ENCODE data around the gene TMEM238.
A peak's percentile ranks its signal among the peaks of the same experiment; 100 is the strongest.

The TMEM238 gene

GRCh38 chr19:55384131-55384919 is at the start of gene TMEM238:
TMEM238 (minus strand) TSS chr19:55384292; CDS start chr19:55384259, 33 bp downstream.
- Histone ChIP-seq H4K20me1 (ENCODE audit: low read depth, low read length) (peaks cover 26% of the 10 kb centered on the region), H3F3A (ENCODE audit: insufficient read depth) (peaks cover 27% of the 10 kb centered on the region), H3K9me2 (replicated peaks; ENCODE audit: insufficient read depth, low read length) (no peaks in the 10 kb centered on the region), H3K27me3 (ENCODE audit: low read length) (no peaks in the 10 kb centered on the region), H3K36me3 (ENCODE audit: low read length) (peaks cover 31% of the 10 kb centered on the region), H3K9me3 (ENCODE audit: insufficient read depth, low read length) (no peaks in the 10 kb centered on the region), H3K27ac (ENCODE audit: low read depth, low read length) (peak within 1 kb of the TSS; percentile 85), H2AFZ (ENCODE audit: low read depth, low read length, severe bottlenecking) (peak within 1 kb of the TSS; percentile 82), H3K4me2 (ENCODE audit: low read depth, low read length, poor library complexity, severe bottlenecking) (peak within 1 kb of the TSS; percentile 82), H3K4me3 (ENCODE audit: insufficient read depth, low read length, poor library complexity, severe bottlenecking) (peak within 1 kb of the TSS; percentile 56), H3K79me2 (ENCODE audit: insufficient read depth, low read length) (peaks cover 21% of the 10 kb centered on the region), H3K9ac (ENCODE audit: low read length) (peak within 1 kb of the TSS; percentile 98)
- TF ChIP-seq EZH2phosphoT487 (conservative IDR thresholded peaks at IDR 0.05; ENCODE audit: low read length): no peak
- no peak for TF ChIP-seq CTCF (IDR thresholded peaks at IDR 0.05; ENCODE audit: insufficient read depth, low read length, poor library complexity, severe bottlenecking)

GRCh38 chr19:55433292-55433691 is 49.2 kb upstream of the TMEM238 start:
- Histone ChIP-seq H3K9me3 (ENCODE audit: insufficient read depth, low read length) (no peaks in the 10 kb centered on the region), H3F3A (ENCODE audit: insufficient read depth) (no peaks in the 10 kb centered on the region), H3K9me2 (replicated peaks; ENCODE audit: insufficient read depth, low read length) (no peaks in the 10 kb centered on the region), H3K4me3 (ENCODE audit: insufficient read depth, low read length, poor library complexity, severe bottlenecking) (no peak overlapping the region), H3K79me2 (ENCODE audit: insufficient read depth, low read length) (no peaks in the 10 kb centered on the region), H2AFZ (ENCODE audit: low read depth, low read length, severe bottlenecking) (no peak overlapping the region), H3K36me3 (ENCODE audit: low read length) (no peaks in the 10 kb centered on the region), H3K9ac (ENCODE audit: low read length) (no peak overlapping the region), H3K27me3 (ENCODE audit: low read length) (no peaks in the 10 kb centered on the region), H3K4me2 (ENCODE audit: low read depth, low read length, poor library complexity, severe bottlenecking) (no peak overlapping the region), H4K20me1 (ENCODE audit: low read depth, low read length) (no peaks in the 10 kb centered on the region), H3K27ac (ENCODE audit: low read depth, low read length) (no peak overlapping the region)
- TF ChIP-seq EZH2phosphoT487 (conservative IDR thresholded peaks at IDR 0.05; ENCODE audit: low read length) (no peak), CTCF (IDR thresholded peaks at IDR 0.05; ENCODE audit: insufficient read depth, low read length, poor library complexity, severe bottlenecking) (no peak)

GRCh38 chr19:55432241-55432959 is 48.3 kb upstream of the TMEM238 start:
- Histone ChIP-seq H3K27ac (ENCODE audit: low read depth, low read length) (no peak overlapping the region), H3K4me2 (ENCODE audit: low read depth, low read length, poor library complexity, severe bottlenecking) (no peak overlapping the region), H3K9ac (ENCODE audit: low read length) (no peak overlapping the region), H2AFZ (ENCODE audit: low read depth, low read length, severe bottlenecking) (no peak overlapping the region), H3K36me3 (ENCODE audit: low read length) (no peaks in the 10 kb centered on the region), H3K9me3 (ENCODE audit: insufficient read depth, low read length) (no peaks in the 10 kb centered on the region), H4K20me1 (ENCODE audit: low read depth, low read length) (no peaks in the 10 kb centered on the region), H3K4me3 (ENCODE audit: insufficient read depth, low read length, poor library complexity, severe bottlenecking) (no peak overlapping the region), H3K79me2 (ENCODE audit: insufficient read depth, low read length) (no peaks in the 10 kb centered on the region), H3K9me2 (replicated peaks; ENCODE audit: insufficient read depth, low read length) (no peaks in the 10 kb centered on the region), H3F3A (ENCODE audit: insufficient read depth) (no peaks in the 10 kb centered on the region), H3K27me3 (ENCODE audit: low read length) (no peaks in the 10 kb centered on the region)
- TF ChIP-seq EZH2phosphoT487 (conservative IDR thresholded peaks at IDR 0.05; ENCODE audit: low read length): no peak
- TF ChIP-seq CTCF (IDR thresholded peaks at IDR 0.05; ENCODE audit: insufficient read depth, low read length, poor library complexity, severe bottlenecking): no peak

Measured in SU-DHL-6 (cell line).